Mucosa of rectum (tissue), 2 donors: Measurements from ENCODE around the gene CREB5.

Source experiments
- H3K27ac ChIP-seq, 2 donors: one replicate each; pipeline ENCODE4 v1.7.0; 2013; ENCODE audit warnings: inconsistent platforms in 2 of 2, low read depth in 2 of 2, low read length in 2 of 2
- H3K27me3 ChIP-seq, 2 donors: one replicate each; pipeline ENCODE4 v1.7.0; 2013; ENCODE audit warnings: low read length in 2 of 2; ENCODE audit not compliant: control insufficient read depth in 2 of 2, insufficient read depth in 2 of 2
- H3K36me3 ChIP-seq, 2 donors: one replicate each; pipeline ENCODE4 v1.7.0; 2013; ENCODE audit warnings: low read length in 2 of 2; ENCODE audit not compliant: control insufficient read depth in 2 of 2, insufficient read depth in 2 of 2
- H3K4me1 ChIP-seq, 2 donors: one replicate each; pipeline ENCODE4 v1.7.0; 2013; ENCODE audit warnings: low read length in 2 of 2, mild to moderate bottlenecking in 1 of 2; ENCODE audit not compliant: control insufficient read depth in 2 of 2, insufficient read depth in 2 of 2
- H3K4me3 ChIP-seq, 2 donors: one replicate each; pipeline ENCODE4 v1.7.0; 2013; ENCODE audit warnings: low read length in 2 of 2
- H3K9ac ChIP-seq, 2 donors: one replicate each; pipeline ENCODE4 v1.7.0; 2013; ENCODE audit warnings: low read length in 2 of 2, low read depth in 1 of 2, mild to moderate bottlenecking in 1 of 2
- H3K9me3 ChIP-seq, 2 donors: one replicate each; pipeline ENCODE4 v1.7.0; 2013; ENCODE audit warnings: low read length in 2 of 2; ENCODE audit not compliant: control insufficient read depth in 2 of 2
- donor health status: healthy.
- donor health status: Normal muscosa, but diverticular disease.

CREB5 gene

DNA sequence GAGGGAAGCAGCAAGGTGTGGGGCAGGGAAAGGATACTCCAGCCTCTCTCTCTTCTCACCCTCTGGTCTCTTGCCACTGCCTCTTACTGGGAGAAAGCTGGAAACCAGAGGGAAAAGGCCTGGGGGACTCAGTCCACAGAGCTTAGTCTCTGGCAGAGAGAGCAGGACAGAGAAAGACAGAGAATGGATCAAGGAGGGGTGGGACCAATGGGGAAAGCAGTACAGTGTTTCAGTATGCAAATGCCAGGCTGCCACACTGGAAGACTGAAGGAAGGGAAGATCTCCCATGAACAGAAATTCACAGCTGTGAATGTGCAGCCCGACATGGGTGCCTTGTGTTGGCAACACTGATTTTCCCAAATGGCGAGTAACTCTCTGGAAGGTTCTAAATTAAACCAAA is 40.4 kb downstream of the CREB5 start:
- Histone ChIP-seq H3K27ac (no peak overlapping the region), H3K36me3 (no peaks in the 10 kb centered on the region), H3K4me1 (no peaks in the 10 kb centered on the region), H3K9ac (no peak overlapping the region), H3K27me3 (peaks cover 0 to 2% of the 10 kb centered on the region in 2 donors), H3K9me3 (no peaks in the 10 kb centered on the region), H3K4me3 (no peak overlapping the region)

- Histone ChIP-seq H3K9ac (no peak overlapping the region), H3K36me3 (no peaks in the 10 kb centered on the region), H3K27me3 (no peaks in the 10 kb centered on the region), H3K9me3 (no peaks in the 10 kb centered on the region), H3K4me3 (no peak overlapping the region), H3K4me1 (no peaks in the 10 kb centered on the region), H3K27ac (no peak overlapping the region)
Observed at GRCh38 chr7:28455486-28455885, 43.2 kb downstream of the CREB5 start.

GRCh38 chr7:28456044-28456443 is 43.7 kb downstream of the CREB5 start:
- Histone ChIP-seq H3K36me3 (no peaks in the 10 kb centered on the region), H3K9ac (no peak overlapping the region), H3K4me1 (no peaks in the 10 kb centered on the region), H3K9me3 (no peaks in the 10 kb centered on the region), H3K27me3 (no peaks in the 10 kb centered on the region), H3K4me3 (no peak overlapping the region), H3K27ac (no peak overlapping the region)

- Histone ChIP-seq H3K27me3 (no peaks in the 10 kb centered on the region), H3K36me3 (no peaks in the 10 kb centered on the region), H3K4me3 (no peak overlapping the region), H3K9me3 (no peaks in the 10 kb centered on the region), H3K9ac (no peak overlapping the region), H3K27ac (no peak overlapping the region), H3K4me1 (no peaks in the 10 kb centered on the region)
Observed at GRCh38 chr7:28458732-28459131, 46.4 kb downstream of the CREB5 start.

- Histone ChIP-seq H3K27ac (no peak overlapping the region), H3K9ac (no peak overlapping the region), H3K36me3 (no peaks in the 10 kb centered on the region), H3K4me1 (no peaks in the 10 kb centered on the region), H3K27me3 (no peaks in the 10 kb centered on the region), H3K9me3 (no peaks in the 10 kb centered on the region), H3K4me3 (no peak overlapping the region)
Observed at GRCh38 chr7:28459306-28459705, 47.0 kb downstream of the CREB5 start.

GRCh38 chr7:28465697-28466096 is 53.4 kb downstream of the CREB5 start:
- no peaks in the 10 kb centered on the region for H3K9me3 ChIP-seq
- H3K4me3 ChIP-seq, result no peak overlapping the region
- H3K27me3 ChIP-seq, result peaks cover 0 to 4% of the 10 kb centered on the region in 2 donors
- no peaks in the 10 kb centered on the region for H3K36me3 ChIP-seq
- no peaks in the 10 kb centered on the region for H3K4me1 ChIP-seq
- H3K9ac ChIP-seq, result no peak overlapping the region
- H3K27ac ChIP-seq, result no peak overlapping the region

DNA sequence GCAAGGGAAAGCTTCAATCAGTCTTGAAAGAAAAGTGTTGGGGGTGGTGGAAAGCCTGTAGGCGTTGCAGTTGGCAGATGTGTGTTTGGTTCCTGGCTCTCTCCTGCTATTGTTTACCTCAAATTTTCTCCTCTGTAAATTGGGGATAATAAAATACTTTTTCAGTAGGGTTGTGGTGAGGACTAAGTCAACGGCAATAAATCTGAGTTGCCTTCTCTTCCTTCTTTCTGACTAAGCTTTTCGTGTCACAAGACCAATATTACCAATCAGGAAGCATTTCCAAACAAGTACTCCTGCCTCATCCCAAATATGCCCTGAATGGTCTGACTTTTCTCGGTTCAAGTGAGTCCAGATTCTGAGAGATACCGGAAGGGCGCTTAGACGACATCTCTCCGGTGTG is 54.0 kb downstream of the CREB5 start:
- Histone ChIP-seq H3K9me3 (no peaks in the 10 kb centered on the region), H3K9ac (no peak overlapping the region), H3K36me3 (no peaks in the 10 kb centered on the region), H3K4me3 (no peak overlapping the region), H3K27ac (no peak overlapping the region), H3K27me3 (peaks cover 0 to 4% of the 10 kb centered on the region in 2 donors), H3K4me1 (no peaks in the 10 kb centered on the region)

GRCh38 chr7:28466885-28467284 is 54.6 kb downstream of the CREB5 start:
- H3K4me1 ChIP-seq, result no peaks in the 10 kb centered on the region
- no peaks in the 10 kb centered on the region for H3K9me3 ChIP-seq
- H3K4me3 ChIP-seq, result no peak overlapping the region
- peaks cover 0 to 4% of the 10 kb centered on the region in 2 donors for H3K27me3 ChIP-seq
- no peak overlapping the region for H3K9ac ChIP-seq
- H3K36me3 ChIP-seq, result no peaks in the 10 kb centered on the region
- H3K27ac ChIP-seq, result no peak overlapping the region

DNA sequence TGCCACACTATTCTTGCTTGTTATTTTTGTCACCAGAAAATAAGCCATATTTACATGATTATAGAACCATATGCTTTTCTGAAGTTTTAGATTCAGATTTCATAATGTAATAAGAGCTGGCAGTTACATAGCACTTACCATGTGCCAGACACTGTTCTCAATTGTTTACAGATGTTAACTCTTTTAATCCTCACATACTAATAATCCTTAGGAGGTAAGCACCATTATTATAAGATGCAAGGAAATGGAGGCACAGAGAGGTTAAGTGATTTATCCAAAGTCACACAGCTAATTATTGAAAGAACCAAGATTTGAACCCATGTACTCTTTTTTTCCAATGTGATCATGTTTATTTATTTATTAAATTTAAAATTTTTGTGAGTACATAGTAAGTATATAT is 57.2 kb downstream of the CREB5 start:
- Histone ChIP-seq H3K27me3 (peaks cover 0 to 13% of the 10 kb centered on the region in 2 donors), H3K4me3 (no peak overlapping the region), H3K4me1 (no peaks in the 10 kb centered on the region), H3K9me3 (no peaks in the 10 kb centered on the region), H3K36me3 (no peaks in the 10 kb centered on the region), H3K27ac (no peak overlapping the region), H3K9ac (no peak overlapping the region)

DNA sequence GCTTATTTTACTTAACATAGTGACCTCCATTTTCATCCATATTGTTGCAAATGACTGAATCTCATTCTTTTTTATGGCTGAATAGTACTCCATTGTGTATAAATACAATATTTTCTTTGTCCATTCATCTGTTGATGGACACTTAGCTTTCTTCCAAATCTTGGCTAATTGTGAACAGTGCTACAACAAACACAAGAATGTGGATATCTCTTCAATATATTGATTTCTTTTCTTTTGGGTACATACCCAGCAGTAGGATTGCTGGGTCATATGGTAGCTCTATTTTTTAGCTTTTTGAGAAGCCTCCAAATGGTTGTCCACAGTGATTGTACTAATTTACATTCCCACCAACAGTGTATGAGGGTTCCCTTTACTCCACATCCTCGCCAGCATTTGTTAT is 58.0 kb downstream of the CREB5 start:
- Histone ChIP-seq H3K9ac (no peak overlapping the region), H3K36me3 (no peaks in the 10 kb centered on the region), H3K4me1 (no peaks in the 10 kb centered on the region), H3K27ac (no peak overlapping the region), H3K9me3 (no peaks in the 10 kb centered on the region), H3K4me3 (no peak overlapping the region), H3K27me3 (peaks cover 0 to 13% of the 10 kb centered on the region in 2 donors)

GRCh38 chr7:28472332-28472731 is 60.0 kb downstream of the CREB5 start:
- Histone ChIP-seq H3K27me3 (peaks cover 0 to 17% of the 10 kb centered on the region in 2 donors), H3K4me1 (no peaks in the 10 kb centered on the region), H3K9ac (no peak overlapping the region), H3K9me3 (no peaks in the 10 kb centered on the region), H3K27ac (no peak overlapping the region), H3K4me3 (no peak overlapping the region), H3K36me3 (no peaks in the 10 kb centered on the region)
